Testis (tissue), 3 donors: ENCODE measurements around the gene SMAD9. TPM values are rescaled to one million over a fixed set of nuclear protein-coding genes. Genes with fewer than 3 reads are reported as not detected.

Experiments used
- DNase-seq: peaks from one replicate; pipeline ENCODE4 v3.0.0-alpha.2; 2019
- H3K27ac ChIP-seq, 2 donors: fragments of 200-600 bp; sonication (generic); one replicate each; pipeline ENCODE4 v1.5.1; 2019
- H3K27me3 ChIP-seq: fragments of 200-600 bp; sonication (generic); one replicate; pipeline ENCODE4 v1.5.1; 2019
- H3K36me3 ChIP-seq: fragments of 200-600 bp; sonication (generic); one replicate; pipeline ENCODE4 v1.5.1; 2017; ENCODE audit warnings: low read depth; ENCODE audit errors: missing control alignments
- H3K4me1 ChIP-seq: fragments of 200-600 bp; sonication (generic); one replicate; pipeline ENCODE4 v1.5.1; 2019
- H3K4me3 ChIP-seq, 2 donors: fragments of 200-600 bp; sonication (generic); one replicate each; pipeline ENCODE4 v1.5.1; 2017 to 2019
- H3K9me3 ChIP-seq: fragments of 200-600 bp; sonication (generic); one replicate; pipeline ENCODE4 v1.5.1; 2017
- CTCF ChIP-seq, 3 experiments: fragments of 450-650 bp in 2 of 3; fragments of 200-600 bp in 1 of 3; sonication (generic) in 1 of 3; IDR thresholded peaks; one replicate each; pipeline ENCODE4 v1.5.1; 2016 to 2019; ENCODE audit warnings: antibody characterized with exemption in 3 of 3, mild to moderate bottlenecking in 2 of 3, moderate library complexity in 1 of 3
- POLR2A ChIP-seq: fragments of 450-650 bp; IDR thresholded peaks from one replicate; pipeline ENCODE4 v1.6.1; 2017; ENCODE audit warnings: antibody characterized with exemption, mild to moderate bottlenecking, moderate library complexity
- WGBS, 2 donors: methylation state at CpG; one replicate each; pipeline ENCODE4 v1.1.5; 2018; 5-methylcytosine and 5-hydroxymethylcytosine counted together
- intact Hi-C: fragments of 100-400 bp; cut with DNase I; formaldehyde crosslinking; loops from one replicate; pipeline ENCODE4 v1.15.1; 2023; ENCODE audit warnings: low total_unique reads
- polyA plus RNA-seq: library from polyadenylated mRNA; stranded (reverse); fragments of 350-450 nt; fragmentation: Illumina TruSeq; extraction: RNeasy Lipid Tissue Mini Kit (QIAGEN cat#74804); gene quantifications from one replicate; pipeline ENCODE4 v1.2.3, GENCODE V29; 2014; ENCODE audit warnings: low read depth, low replicate concordance; ENCODE audit not compliant: insufficient read depth
- total RNA-seq, 2 donors: library from RNA; depleted of rRNA; stranded (reverse); fragments of >200 nt; gene quantifications; one replicate each; pipeline ENCODE4 v1.2.3, GENCODE V29; 2016

Gene SMAD9
- total and polyA plus RNA-seq, 3 donors from 2014 or later = 4.2 to 11.3 (median 10.9) TPM

GRCh38 chr13:36913463-36913862, 6.6 kb downstream of the SMAD9 start:
- DNase-seq = no peak
- Histone ChIP-seq H3K36me3 (no peaks in the 10 kb centered on the region), H3K27ac (no peak overlapping the region), H3K4me3 (no peak overlapping the region), H3K4me1 (no peaks in the 10 kb centered on the region), H3K9me3 (no peaks in the 10 kb centered on the region), H3K27me3 (no peaks in the 10 kb centered on the region)
- no peak for TF ChIP-seq POLR2A
- intact Hi-C loops = no loop called here

DNA sequence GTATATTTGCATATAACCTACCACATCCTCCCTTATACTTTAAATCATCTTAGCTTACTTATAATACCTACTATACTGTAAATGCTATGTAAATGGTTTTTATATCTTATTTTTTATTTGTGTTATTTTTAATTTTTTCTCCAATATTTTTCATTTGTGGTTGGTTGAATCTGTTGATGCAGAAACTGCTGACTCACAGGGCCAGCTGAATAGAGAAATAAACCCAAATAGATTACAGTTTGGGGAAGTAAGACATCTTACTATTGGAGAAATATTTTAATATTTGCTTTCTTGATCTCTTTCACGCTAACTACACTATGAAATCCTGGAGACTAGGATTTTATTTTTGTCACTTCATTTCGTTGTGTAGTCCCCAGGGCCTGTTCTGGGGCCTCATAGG, 7.1 kb downstream of the SMAD9 start:
- H3K36me3 ChIP-seq = no peaks in the 10 kb centered on the region
- WGBS, 2 donors = 77 to 89% methylated on average over 2 of the region's 2 CpGs
- H3K9me3 ChIP-seq = no peaks in the 10 kb centered on the region
- DNase-seq = no peak
- intact Hi-C loops = no loop called here
- TF ChIP-seq POLR2A (no peak), CTCF (IDR thresholded peaks at IDR 0.05) (no peak)
- no peak overlapping the region for H3K4me3 ChIP-seq
- no peaks in the 10 kb centered on the region for H3K27me3 ChIP-seq
- H3K27ac ChIP-seq = no peak overlapping the region
- H3K4me1 ChIP-seq = no peaks in the 10 kb centered on the region

GRCh38 chr13:36912369-36912768, 7.7 kb downstream of the SMAD9 start:
- no peaks in the 10 kb centered on the region for H3K36me3 ChIP-seq
- no peak overlapping the region for H3K27ac ChIP-seq
- TF ChIP-seq CTCF (IDR thresholded peaks at IDR 0.05) (no peak), POLR2A (no peak)
- H3K4me1 ChIP-seq = no peaks in the 10 kb centered on the region
- intact Hi-C loops = no loop called here
- H3K27me3 ChIP-seq = no peaks in the 10 kb centered on the region
- H3K9me3 ChIP-seq = no peaks in the 10 kb centered on the region
- no peak overlapping the region for H3K4me3 ChIP-seq
- DNase-seq = no peak

DNA sequence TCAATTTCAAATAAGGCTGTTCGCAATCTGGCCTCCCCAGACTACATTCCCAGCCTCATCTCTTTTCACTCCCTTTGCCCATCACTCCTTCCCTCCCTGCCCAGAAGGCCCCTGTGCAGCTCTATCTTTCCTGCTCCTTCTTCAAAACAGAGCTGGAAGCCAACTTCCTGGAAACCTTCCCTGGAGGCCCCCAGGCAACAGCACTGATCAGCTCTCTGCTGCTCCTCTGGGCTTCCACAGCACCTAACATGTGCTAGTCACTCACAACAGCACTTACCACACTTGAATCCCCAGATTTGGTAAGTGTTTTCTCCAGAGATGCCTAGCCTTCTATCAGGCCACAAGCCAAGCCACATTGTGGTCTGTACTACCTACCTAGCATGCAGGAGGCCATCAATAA, 9.5 kb downstream of the SMAD9 start:
- no peaks in the 10 kb centered on the region for H3K4me1 ChIP-seq
- no peaks in the 10 kb centered on the region for H3K27me3 ChIP-seq
- intact Hi-C loops = no loop called here
- H3K27ac ChIP-seq = no peak overlapping the region
- no peak for TF ChIP-seq POLR2A
- no peak for TF ChIP-seq CTCF (IDR thresholded peaks at IDR 0.05)
- DNase-seq = no peak
- no peaks in the 10 kb centered on the region for H3K36me3 ChIP-seq
- WGBS, 2 donors = 97 to 100% methylated on average over 1 of the region's 1 CpG
- no peak overlapping the region for H3K4me3 ChIP-seq
- no peaks in the 10 kb centered on the region for H3K9me3 ChIP-seq

- Histone ChIP-seq H3K4me1 (no peaks in the 10 kb centered on the region), H3K27ac (no peak overlapping the region), H3K4me3 (no peak overlapping the region), H3K27me3 (no peaks in the 10 kb centered on the region), H3K36me3 (no peaks in the 10 kb centered on the region), H3K9me3 (no peaks in the 10 kb centered on the region)
- 82 to 84% methylated on average over 2 of the region's 2 CpGs for WGBS, 2 donors
- intact Hi-C loops = no loop called here
- DNase-seq = no peak
- TF ChIP-seq CTCF (IDR thresholded peaks at IDR 0.05) (no peak), POLR2A (no peak)
These were observed 12.2 kb downstream of the SMAD9 start for GRCh38 chr13:36907821-36908220.
